Psoas muscle (tissue), 8 donors: Measurements from ENCODE around the gene TSSK6. TPM values are rescaled to one million over a fixed set of nuclear protein-coding genes. Genes with fewer than 3 reads are reported as not detected.

Source experiments
- ATAC-seq, 4 donors: fragments of 200-7000 bp; cut with Tn5 transposase; one replicate each; pipeline ENCODE4 v1.9.1; 2020; ENCODE audit warnings: moderate library complexity in 3 of 4, mild to moderate bottlenecking in 2 of 4
- DNase-seq, 2 donors: peaks; one replicate each; pipeline ENCODE4 v3.0.0-alpha.2; 2020
- H3K27ac ChIP-seq: fragments of 200-600 bp; one replicate; pipeline ENCODE4 v1.8.0; 2022
- H3K27me3 ChIP-seq, 3 donors: fragments of 200-600 bp in 1 of 3; one replicate each; pipeline versions ENCODE4 v1.6.1 to v1.8.0; 2013 to 2022; ENCODE audit warnings: low read length in 2 of 3, mild to moderate bottlenecking in 2 of 3, moderate library complexity in 1 of 3; ENCODE audit not compliant: insufficient read depth in 3 of 3
- H3K36me3 ChIP-seq, 2 donors: fragments of 200-600 bp in 1 of 2; one replicate each; pipeline versions ENCODE4 v1.6.1 to v1.8.0; 2013 to 2022; ENCODE audit warnings: low read depth in 1 of 2, mild to moderate bottlenecking in 1 of 2, moderate library complexity in 1 of 2; ENCODE audit not compliant: insufficient read depth in 1 of 2
- H3K4me1 ChIP-seq: fragments of 200-600 bp; one replicate; pipeline ENCODE4 v1.8.0; 2022
- H3K4me3 ChIP-seq: fragments of 200-600 bp; one replicate; pipeline ENCODE4 v1.8.0; 2022; ENCODE audit warnings: mild to moderate bottlenecking
- H3K9me3 ChIP-seq: fragments of 200-600 bp; one replicate; pipeline ENCODE4 v1.8.0; 2022
- CTCF ChIP-seq: fragments of 200-600 bp; IDR thresholded peaks from one replicate; pipeline ENCODE4 v1.8.0; 2022; ENCODE audit warnings: antibody characterized with exemption
- whole genome bisulfite sequencing, 3 donors: extraction: QIAGEN DNeasy Blood & Tissue Kit; methylation state at CpG; one replicate each; pipeline versions ENCODE4 v1.1.6 to v1.1.7; 2013; 5-methylcytosine and 5-hydroxymethylcytosine counted together
- intact Hi-C, 2 donors: fragments of 100-400 bp; cut with DNase I; formaldehyde crosslinking; loops; one replicate each; pipeline versions ENCODE4 v1.11.0 to v1.14.2; 2022
- polyA plus RNA-seq, 3 donors: library from polyadenylated mRNA; stranded (reverse); fragments of 200-250 nt; gene quantifications; one replicate each; pipeline ENCODE4 v1.2.3, GENCODE V29; 2013
- total RNA-seq, 4 donors: library from RNA; stranded (reverse); fragmentation: NEBNext Ultra II Directional in 2 of 4; extraction: Animal tissue kit (Norgen Biotek cat#: 25700) in 2 of 4; gene quantifications; one replicate each; pipeline versions ENCODE4 v1.2.1 to v1.2.4, GENCODE V29; 2021 to 2023
- donor health status: healthy with polysubstance abuse.
- donor health status: DM: no; HTN: no; CAD: no; lungs with moderate emphysema.
- donor health status: Bipolar disorder and iron deficiency.
- donor health status: healthy.
- donor health status: DM: yes; HTN: yes; CAD: no.
- donor health status: DM: no; HTN: no; CAD: no.
- donor health status: DM: no; HTN: no; CAD: no.
- donor health status: DM: yes; HTN: yes; CAD: no.

Gene TSSK6
- total and polyA plus RNA-seq, 7 donors, result 0.37 to 3.2 (median 0.99) TPM; not detected in 1

- ATAC-seq, result no peak
- no peak for TF ChIP-seq CTCF
Observed at GRCh38 chr19:19485161-19485997, 30.0 kb downstream of the TSSK6 start.

GRCh38 chr19:19482809-19483596 is 32.3 kb downstream of the TSSK6 start:
- Histone ChIP-seq H3K27me3 (no peaks in the 10 kb centered on the region), H3K4me1 (peaks cover 21% of the 10 kb centered on the region), H3K9me3 (no peaks in the 10 kb centered on the region), H3K36me3 (no peaks in the 10 kb centered on the region), H3K4me3 (no peak overlapping the region), H3K27ac (no peak overlapping the region)
- intact Hi-C loops, result no loop called here
- WGBS, 3 donors, result 58 to 59% (median 58%) methylated on average over 19 of the region's 19 CpGs
- ATAC-seq (no peak), DNase-seq (peak in 1 of 2 donors; percentile 37)
- no peak for TF ChIP-seq CTCF

More at GRCh38 chr19:19485161-19485997, 30.0 kb downstream of the TSSK6 start:
- Histone ChIP-seq H3K9me3 (no peaks in the 10 kb centered on the region), H3K27me3 (no peaks in the 10 kb centered on the region), H3K36me3 (no peaks in the 10 kb centered on the region), H3K4me3 (no peak overlapping the region), H3K27ac (no peak overlapping the region), H3K4me1 (peaks cover 44% of the 10 kb centered on the region)
- intact Hi-C loops, result loop anchor here in 1 of 2 donors (5.0 kb wide), 1 partner anchor 103 kb away; no protein-coding TSS in a partner anchor
- 60 to 64% (median 63%) methylated on average over 15 of the region's 15 CpGs for WGBS, 3 donors
- DNase-seq, result peak in 1 of 2 donors; percentile 64

GRCh38 chr19:19480688-19481087 is 34.7 kb downstream of the TSSK6 start:
- intact Hi-C loops, result no loop called here

More at GRCh38 chr19:19480688-19481087, 34.7 kb downstream of the TSSK6 start:
- ATAC-seq (no peak), DNase-seq (no peak)
- no peak overlapping the region for H3K4me3 ChIP-seq
- H3K27ac ChIP-seq, result no peak overlapping the region
- 68 to 74% (median 73%) methylated on average over 5 of the region's 5 CpGs for WGBS, 3 donors
- H3K4me1 ChIP-seq, result peaks cover 18% of the 10 kb centered on the region
- H3K9me3 ChIP-seq, result no peaks in the 10 kb centered on the region
- no peak for TF ChIP-seq CTCF
- no peaks in the 10 kb centered on the region for H3K36me3 ChIP-seq
- H3K27me3 ChIP-seq, result no peaks in the 10 kb centered on the region
